GM19238 (cell line): ENCODE results near the gene C5.

Experiments used
- DNase-seq: peaks from one replicate; pipeline ENCODE4 v3.0.0; 2011; ENCODE audit warnings: low spot score; ENCODE audit not compliant: insufficient read length

C5 gene

DNA sequence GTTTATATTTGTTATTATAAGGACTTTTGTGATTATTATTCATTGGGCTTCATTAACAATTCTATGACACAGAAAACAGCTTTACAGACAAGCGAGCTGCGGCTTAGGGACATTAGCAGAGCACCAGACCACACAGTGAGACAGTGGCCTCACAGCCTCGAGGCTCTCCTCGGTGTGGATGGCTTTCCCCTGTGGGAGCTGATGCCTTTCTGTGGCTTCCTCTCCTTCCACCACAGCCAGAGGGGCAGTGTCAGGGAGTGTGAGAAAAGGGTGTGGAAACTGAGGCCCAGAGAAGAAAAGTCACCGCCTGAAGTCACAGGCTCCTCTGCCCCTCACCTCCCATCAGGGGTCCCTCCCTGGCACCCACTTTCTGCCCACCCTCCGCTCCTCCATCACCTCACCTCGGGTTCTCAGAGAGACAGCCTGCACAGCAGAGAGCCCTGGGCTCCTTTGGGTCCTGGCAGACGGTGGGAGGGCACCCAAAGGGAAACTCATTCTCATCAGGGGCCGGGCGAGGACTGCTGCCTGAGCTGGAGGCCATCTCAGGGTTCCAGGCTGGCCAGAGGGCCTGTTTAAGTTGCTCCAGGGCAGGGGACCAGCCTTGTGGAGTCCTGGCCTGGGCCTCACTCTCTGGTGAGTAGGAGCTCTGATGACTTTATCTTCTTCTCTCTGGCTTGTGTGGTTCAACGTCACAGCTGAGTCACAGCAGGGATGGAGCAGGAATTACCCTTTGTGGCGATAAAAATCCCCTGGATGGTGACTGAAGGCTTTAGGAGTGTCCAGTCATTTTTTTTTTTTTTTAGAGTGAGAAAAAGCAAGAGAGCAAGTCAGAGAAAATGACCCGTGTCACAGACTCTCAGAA is 124.3 kb downstream of the C5 start:
- no peak for DNase-seq

DNA sequence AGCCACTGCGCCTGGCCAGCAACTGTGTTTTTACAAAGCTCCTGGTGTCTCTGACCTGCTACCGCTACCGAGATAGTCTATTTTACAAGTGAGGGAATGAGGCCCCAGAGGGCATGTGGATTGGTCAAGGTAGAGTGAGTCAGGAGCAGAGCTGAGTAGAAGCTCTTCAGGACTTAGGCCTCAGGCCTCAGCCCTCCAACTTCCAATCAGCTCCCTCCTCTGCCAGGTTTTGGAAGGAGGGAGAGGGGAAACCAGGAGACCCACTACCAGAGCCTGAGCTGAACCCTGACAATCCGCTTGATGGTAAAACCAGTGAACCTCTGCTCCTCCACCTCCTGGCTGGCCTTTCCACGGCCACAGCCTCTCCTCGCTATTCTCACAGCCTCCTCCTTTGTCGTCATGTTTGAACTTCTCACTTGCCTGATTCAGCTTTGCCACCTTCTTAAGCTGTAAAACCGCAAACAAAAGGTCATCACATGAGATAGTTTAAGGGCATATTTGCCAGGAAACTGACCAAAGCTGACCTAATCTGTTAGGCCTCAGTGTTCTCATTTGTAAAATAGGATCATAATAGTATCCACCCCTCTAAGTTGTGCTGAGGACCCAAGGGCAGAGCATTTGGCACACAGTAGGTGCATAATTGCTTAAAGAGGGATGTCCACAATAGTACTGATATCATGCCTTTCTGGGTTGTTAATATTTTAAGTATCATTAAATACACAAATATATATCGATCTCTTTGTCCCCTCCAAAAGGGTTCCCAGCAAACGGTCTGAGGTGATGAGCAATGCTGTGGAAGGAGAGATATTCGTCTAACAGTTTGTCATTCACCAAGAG is 125.2 kb downstream of the C5 start:
- no peak for DNase-seq

GRCh38 chr9:120923620-120924328 is 126.3 kb downstream of the C5 start:
- no peak for DNase-seq

GRCh38 chr9:120922404-120923195 is 127.5 kb downstream of the C5 start:
- DNase-seq: no peak

DNA sequence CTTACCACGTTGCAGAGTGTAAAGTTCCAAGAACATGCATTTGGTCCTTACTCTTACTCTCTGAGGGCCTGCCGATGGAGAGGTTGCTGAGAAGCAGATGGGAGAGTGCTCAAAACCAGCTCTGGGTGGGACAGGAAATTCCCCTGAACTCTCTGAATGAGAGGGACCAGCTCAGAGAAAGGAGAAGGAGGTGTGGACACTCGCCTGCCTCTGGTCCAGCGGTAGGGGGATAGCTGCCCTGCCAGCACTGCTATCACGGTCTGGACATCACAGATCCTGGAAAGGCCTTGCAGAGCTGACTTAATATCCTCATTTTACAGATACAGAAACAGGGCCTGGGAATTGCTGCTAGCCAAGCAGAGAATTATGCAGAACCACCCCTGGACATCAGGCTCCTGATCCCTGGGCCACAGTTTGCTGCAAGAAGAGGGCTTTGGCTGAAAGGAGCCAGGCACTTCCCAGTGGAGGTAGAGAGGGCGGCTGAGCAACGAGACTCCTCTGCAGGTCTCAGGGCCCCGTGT is 128.4 kb downstream of the C5 start:
- no peak for DNase-seq

DNA sequence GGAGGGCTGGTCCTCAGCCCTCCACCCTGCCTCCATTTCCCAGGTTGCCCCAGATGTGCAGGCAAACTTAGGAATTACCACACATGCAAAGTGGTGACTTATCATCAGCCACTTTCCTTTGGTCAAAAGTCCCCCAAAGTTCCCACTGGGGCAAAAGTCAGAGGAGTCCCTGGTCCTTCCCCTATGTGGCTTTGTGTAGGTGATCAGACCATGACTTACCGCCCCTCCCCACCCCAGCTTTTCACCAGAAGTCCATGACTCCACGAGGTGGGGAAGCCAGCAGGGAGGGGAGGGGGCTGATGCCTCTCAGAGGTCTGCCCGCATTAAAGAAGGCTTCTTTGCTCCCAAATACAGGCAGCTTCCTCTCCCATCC is 129.3 kb downstream of the C5 start:
- DNase-seq: no peak

GRCh38 chr9:120919843-120920805 is 130.0 kb downstream of the C5 start:
- no peak for DNase-seq

DNA sequence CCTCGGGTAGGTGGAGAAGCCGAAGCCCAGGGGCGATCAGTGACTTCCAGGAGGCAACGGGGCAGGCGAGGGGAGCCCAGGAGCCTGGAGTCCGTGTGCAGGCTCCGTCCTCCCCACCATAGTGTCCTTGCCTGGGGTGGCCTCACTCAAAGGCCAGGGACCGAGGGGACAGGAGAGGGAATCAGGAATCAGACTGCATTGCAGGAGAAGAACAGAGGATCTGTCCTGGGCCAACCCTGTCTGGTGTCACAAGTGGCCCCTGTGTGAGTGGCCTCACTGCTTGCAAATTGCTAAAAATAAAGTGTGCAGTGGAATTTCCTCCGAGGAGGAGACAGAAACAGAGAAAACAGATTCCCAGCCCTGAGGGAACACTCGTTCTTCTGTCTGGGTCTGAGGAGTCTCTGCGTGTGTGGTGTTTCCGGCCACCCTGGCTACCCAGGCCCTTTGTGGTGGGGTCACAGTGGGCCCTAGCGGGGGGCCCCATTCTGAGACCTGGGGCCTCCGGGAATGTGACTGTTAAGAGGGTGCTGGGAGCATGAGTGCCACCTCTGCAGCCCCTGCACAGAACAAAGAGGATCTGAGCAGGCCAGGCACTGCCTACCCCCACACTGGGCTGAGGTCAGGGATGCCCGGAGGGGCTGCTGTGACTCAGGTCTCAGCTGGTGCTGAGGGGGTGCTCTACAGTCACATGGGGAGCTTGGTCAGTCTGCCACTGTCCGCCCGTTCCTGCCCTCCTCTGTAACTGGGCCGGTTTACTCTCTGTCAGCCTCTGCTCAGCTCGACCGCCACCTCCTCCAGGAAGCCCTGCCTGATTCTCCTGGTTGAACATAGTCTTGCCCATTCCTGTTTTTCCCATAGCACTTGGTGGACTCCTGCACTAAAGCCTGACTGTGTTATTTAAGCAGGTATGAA is 130.9 kb downstream of the C5 start:
- no peak for DNase-seq

- DNase-seq: no peak
Observed at GRCh38 chr9:120917929-120918762, 131.9 kb downstream of the C5 start.

- DNase-seq: no peak
Observed at GRCh38 chr9:120916991-120917880, 132.8 kb downstream of the C5 start.

DNA sequence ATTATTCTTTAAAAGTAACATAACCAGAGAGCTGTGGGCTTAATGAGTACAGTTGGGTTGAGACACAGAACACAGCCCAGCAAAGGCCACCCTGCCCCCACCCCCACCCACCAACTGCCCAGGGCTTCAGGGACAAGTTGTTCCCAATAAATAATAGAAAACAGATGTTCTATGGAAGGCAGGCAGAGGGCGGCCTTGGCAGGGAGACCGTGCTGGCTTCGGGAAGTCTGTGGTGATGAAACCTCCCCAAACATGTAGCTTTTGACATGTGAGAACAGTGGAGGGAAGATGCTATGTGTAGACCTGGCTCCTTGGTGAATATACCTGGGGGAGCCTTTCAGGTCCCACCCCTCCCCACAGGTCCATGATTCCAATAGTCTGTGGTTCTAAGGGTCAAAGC is 133.5 kb downstream of the C5 start:
- DNase-seq: no peak

DNA sequence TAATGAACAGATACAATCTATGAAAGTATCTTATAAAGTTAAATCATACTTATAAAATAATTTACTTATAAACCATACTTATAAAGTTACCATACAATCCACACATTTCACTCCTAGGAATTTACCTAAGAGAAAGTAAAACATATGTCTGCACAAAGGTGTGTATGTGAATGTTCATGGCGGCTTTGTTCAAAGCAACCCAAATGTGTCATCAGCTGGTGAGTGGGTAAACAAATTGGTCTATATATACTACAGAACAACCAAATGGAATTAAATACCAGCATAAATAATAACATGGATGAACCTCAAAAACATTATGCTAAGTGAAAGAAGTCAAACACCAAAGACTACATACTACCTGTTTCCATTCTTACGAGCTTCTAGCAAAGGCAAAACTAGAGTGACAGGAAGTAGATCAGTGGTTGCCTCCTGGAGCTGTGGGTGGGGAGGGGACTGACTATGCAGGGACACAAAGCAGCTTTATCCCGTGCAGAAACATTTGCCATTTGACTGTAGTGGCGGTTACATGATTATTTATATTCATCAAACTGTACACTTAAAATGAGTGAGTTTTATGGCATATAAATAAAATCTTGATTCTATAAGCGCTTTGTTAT is 134.1 kb downstream of the C5 start:
- DNase-seq: no peak

DNA sequence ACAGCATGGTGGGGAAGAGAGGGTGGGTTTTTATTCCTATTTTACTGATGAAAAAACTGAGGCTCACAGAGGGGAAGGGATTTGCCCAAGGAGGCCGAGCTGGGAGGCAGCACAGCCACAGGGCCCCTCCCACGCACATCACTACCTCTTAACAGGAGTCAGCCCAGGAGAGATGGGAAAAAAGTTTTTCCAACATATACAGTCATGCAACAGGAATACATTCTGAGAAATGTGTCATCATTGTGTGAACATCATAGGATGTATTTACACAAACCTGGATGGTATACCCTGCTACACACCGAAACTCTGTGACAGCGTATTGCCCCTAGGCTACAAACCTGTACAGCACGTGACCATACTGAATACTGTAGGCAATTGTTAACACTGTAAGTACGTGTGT is 135.1 kb downstream of the C5 start:
- DNase-seq: no peak

DNA sequence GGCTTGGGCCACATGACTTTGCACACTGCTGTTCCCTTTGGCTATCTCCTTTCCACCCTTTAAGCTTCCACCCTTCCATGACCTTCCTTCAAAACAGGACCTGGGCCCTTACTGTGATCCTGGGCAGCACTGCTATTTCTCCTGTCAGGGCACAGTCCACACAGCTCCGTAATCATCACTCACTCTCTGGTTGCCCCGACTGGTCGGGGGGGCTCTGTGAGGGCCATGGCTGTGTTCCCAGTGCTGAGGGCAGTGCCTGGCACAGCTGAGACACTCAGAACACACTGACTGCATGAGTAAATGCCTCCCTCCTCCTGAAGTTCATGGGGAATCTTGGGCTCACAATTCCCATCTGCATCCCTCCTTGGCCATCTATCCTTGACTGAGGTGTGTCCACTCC is 135.7 kb downstream of the C5 start:
- DNase-seq: no peak

GRCh38 chr9:120913647-120914264 is 136.3 kb downstream of the C5 start:
- no peak for DNase-seq
